Gastroesophageal sphincter (tissue), 4 donors: ENCODE measurements around the gene UBE2Q1. TPM values are rescaled to one million over a fixed set of nuclear protein-coding genes. Genes with fewer than 3 reads are reported as not detected.

Experiments
- ATAC-seq: fragments of 150-250 bp; one replicate; pipeline ENCODE4 v1.9.1; 2016; ENCODE audit warnings: mild to moderate bottlenecking, moderate library complexity
- H3K27ac ChIP-seq, 4 donors: fragments of 200-600 bp; sonication (generic) in 3 of 4; 1 replicate in 3 of 4; 2 replicates in 1 of 4; pipeline ENCODE4 v1.5.1; 2016 to 2019
- H3K27me3 ChIP-seq: fragments of 200-600 bp; sonication (generic); one replicate; pipeline ENCODE4 v1.5.1; 2019
- H3K36me3 ChIP-seq, 2 donors: fragments of 200-600 bp; sonication (generic); one replicate each; pipeline ENCODE4 v1.5.1; 2019; ENCODE audit warnings: control low read depth in 1 of 2
- H3K4me1 ChIP-seq, 3 donors: fragments of 200-600 bp; sonication (generic); 1 replicate in 2 of 3; 2 replicates in 1 of 3; pipeline ENCODE4 v1.5.1; 2016 to 2019; ENCODE audit warnings: control low read depth in 2 of 3
- H3K4me3 ChIP-seq, 2 donors: fragments of 200-600 bp; sonication (generic); one replicate each; pipeline ENCODE4 v1.5.1; 2019; ENCODE audit warnings: mild to moderate bottlenecking in 1 of 2, moderate library complexity in 1 of 2
- H3K9me3 ChIP-seq, 3 donors: fragments of 200-600 bp; sonication (generic); one replicate each; pipeline ENCODE4 v1.5.1; 2017 to 2019; ENCODE audit warnings: control low read depth in 2 of 3
- EP300 ChIP-seq: sonication (generic); formaldehyde crosslinking; IDR thresholded peaks from one replicate; pipeline ENCODE4 v1.6.1; 2017; ENCODE audit warnings: antibody characterized with exemption, mild to moderate bottlenecking
- POLR2A ChIP-seq, 2 donors: fragments of 450-650 bp; IDR thresholded peaks; one replicate each; pipeline ENCODE4 v1.6.1; 2017; ENCODE audit warnings: antibody characterized with exemption in 2 of 2, mild to moderate bottlenecking in 2 of 2, moderate library complexity in 1 of 2
- POLR2AphosphoS5 ChIP-seq: sonication (generic); formaldehyde crosslinking; IDR thresholded peaks from one replicate; pipeline ENCODE4 v1.6.1; 2017; ENCODE audit warnings: antibody characterized with exemption
- WGBS, 2 donors: methylation state at CpG; one replicate each; pipeline ENCODE4 v1.1.5; 2018; ENCODE audit warnings: low coverage in 1 of 2; 5-methylcytosine and 5-hydroxymethylcytosine counted together
- total RNA-seq, 4 donors: library from RNA; depleted of rRNA; stranded (reverse); fragments of >200 nt; gene quantifications; one replicate each; pipeline ENCODE4 v1.1.0, GENCODE V29; 2016
- TF ChIP-seq, protein P1 (sequence below), 4 experiments: fragments of 200-600 bp in 2 of 4; fragments of 450-650 bp in 2 of 4; sonication (generic) in 1 of 4; IDR thresholded peaks; one replicate each; pipeline ENCODE4 v1.5.1; 2017 to 2019; ENCODE audit warnings: antibody characterized with exemption in 4 of 4, mild to moderate bottlenecking in 2 of 4, moderate library complexity in 2 of 4

Gene UBE2Q1
- total RNA-seq, 4 donors from 2014 or later: 27.4 to 39.7 (median 32.2) TPM

DNA sequence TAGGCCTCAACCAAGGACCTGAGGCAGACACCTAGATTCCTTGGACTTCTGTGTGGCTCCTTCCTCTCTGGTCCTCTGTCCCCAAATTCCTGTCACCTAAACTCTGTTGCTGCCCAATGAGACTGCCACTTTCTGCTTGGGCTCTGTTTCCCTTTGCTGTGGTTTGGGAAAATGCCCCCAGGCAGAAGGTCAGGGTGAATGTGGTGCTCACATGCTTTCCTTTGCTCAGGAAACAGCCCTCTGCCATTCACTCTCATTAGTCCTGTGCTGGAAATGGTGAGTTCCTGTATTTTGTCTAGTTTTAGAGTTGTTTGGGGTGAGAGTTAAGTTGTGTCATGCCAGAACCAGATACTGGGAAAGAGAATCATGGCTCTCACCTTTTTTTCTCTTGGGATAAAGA lies 33.6 kb downstream of the UBE2Q1 start:
- H3K9me3 ChIP-seq: no peaks in the 10 kb centered on the region
- no peak overlapping the region for H3K27ac ChIP-seq
- H3K4me1 ChIP-seq: no peaks in the 10 kb centered on the region
- no peak for ATAC-seq
- TF ChIP-seq EP300 (no peak), POLR2AphosphoS5 (no peak), POLR2A (IDR thresholded peaks at IDR 0.05) (no peak)
- TF ChIP-seq, protein P1, sequence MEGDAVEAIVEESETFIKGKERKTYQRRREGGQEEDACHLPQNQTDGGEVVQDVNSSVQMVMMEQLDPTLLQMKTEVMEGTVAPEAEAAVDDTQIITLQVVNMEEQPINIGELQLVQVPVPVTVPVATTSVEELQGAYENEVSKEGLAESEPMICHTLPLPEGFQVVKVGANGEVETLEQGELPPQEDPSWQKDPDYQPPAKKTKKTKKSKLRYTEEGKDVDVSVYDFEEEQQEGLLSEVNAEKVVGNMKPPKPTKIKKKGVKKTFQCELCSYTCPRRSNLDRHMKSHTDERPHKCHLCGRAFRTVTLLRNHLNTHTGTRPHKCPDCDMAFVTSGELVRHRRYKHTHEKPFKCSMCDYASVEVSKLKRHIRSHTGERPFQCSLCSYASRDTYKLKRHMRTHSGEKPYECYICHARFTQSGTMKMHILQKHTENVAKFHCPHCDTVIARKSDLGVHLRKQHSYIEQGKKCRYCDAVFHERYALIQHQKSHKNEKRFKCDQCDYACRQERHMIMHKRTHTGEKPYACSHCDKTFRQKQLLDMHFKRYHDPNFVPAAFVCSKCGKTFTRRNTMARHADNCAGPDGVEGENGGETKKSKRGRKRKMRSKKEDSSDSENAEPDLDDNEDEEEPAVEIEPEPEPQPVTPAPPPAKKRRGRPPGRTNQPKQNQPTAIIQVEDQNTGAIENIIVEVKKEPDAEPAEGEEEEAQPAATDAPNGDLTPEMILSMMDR (IDR thresholded peaks at IDR 0.05): no peak
- H3K27me3 ChIP-seq: no peaks in the 10 kb centered on the region
- no peaks in the 10 kb centered on the region for H3K36me3 ChIP-seq
- no peak overlapping the region for H3K4me3 ChIP-seq

DNA sequence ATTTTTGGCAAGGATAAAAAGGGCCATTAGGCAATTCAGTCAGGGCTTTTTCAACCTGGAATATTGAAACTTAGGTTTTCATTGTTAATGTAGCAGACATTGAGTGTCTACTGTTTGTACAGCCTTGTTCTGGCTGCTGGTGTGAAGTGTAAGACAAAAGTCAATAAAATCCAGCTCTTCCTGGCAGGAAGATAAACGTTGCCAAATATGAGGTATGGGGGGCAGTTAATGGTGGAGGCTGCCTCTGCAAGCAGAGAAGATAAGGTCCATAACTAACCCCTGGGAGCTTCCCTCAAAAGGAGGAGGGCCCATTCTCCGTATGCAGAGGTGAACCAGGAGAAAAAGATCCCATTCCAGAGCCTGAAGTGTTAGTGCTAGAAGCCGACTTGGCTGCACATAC lies 36.8 kb downstream of the UBE2Q1 start:
- Histone ChIP-seq H3K9me3 (no peaks in the 10 kb centered on the region), H3K4me1 (no peaks in the 10 kb centered on the region), H3K27me3 (peaks cover 3% of the 10 kb centered on the region), H3K36me3 (no peaks in the 10 kb centered on the region), H3K4me3 (no peak overlapping the region), H3K27ac (no peak overlapping the region)
- WGBS, 2 donors: 41 to 67% methylated on average over 3 of the region's 3 CpGs
- no peak for ATAC-seq
- TF ChIP-seq, protein P1 (IDR thresholded peaks at IDR 0.05): no peak
- TF ChIP-seq POLR2AphosphoS5 (no peak), POLR2A (IDR thresholded peaks at IDR 0.05) (no peak), EP300 (no peak)

DNA sequence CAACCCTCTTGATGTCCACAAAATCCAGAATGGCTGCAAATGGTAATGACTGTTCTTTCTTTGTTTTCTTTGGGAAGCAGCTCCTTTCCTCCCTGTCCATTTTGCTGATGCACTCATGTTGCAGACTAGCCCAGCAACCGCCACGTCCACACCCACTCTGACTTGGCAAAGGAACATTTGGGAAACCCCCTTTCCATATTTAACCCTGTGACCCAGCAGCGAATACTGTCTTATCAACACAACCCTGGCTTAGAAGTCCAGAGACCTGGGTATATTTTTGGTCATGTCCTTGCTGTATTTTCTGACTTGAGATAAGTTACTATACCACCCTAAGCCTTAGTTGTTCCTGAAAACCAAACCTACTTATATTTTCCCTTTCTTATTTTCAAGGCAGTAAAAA lies 38.1 kb downstream of the UBE2Q1 start:
- peaks cover 3% of the 10 kb centered on the region for H3K27me3 ChIP-seq
- no peaks in the 10 kb centered on the region for H3K9me3 ChIP-seq
- H3K36me3 ChIP-seq: no peaks in the 10 kb centered on the region
- H3K4me1 ChIP-seq: no peaks in the 10 kb centered on the region
- TF ChIP-seq EP300 (no peak), POLR2A (IDR thresholded peaks at IDR 0.05) (no peak), POLR2AphosphoS5 (no peak)
- TF ChIP-seq, protein P1 (IDR thresholded peaks at IDR 0.05): no peak
- ATAC-seq: no peak
- peak overlapping the region in 1 of 4 donors; percentile 26 for H3K27ac ChIP-seq
- H3K4me3 ChIP-seq: no peak overlapping the region
- 23 to 37% methylated on average over 2 to 3 of the region's 3 CpGs for WGBS, 2 donors

DNA sequence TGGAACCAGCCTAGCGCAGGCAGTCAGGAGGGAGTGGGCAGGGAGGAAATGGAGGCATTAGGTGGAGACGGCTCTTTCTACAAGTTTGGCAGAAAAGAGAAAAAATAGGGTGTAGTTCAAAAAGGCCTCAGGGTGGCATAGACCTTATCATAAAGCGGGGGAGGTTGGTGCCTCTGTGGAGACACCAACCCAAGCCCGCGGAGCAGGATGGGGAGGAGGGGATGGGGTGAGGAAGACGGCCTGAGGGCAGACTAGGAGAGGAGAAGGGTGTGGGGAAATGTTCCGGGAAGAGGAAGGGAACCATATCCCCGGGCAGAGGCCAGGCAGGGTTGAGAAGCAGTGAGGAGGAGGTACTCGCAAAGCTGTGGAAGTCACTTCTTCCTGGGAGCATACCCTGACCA lies 38.9 kb downstream of the UBE2Q1 start:
- no peak for TF ChIP-seq EP300
- no peak for TF ChIP-seq POLR2A (IDR thresholded peaks at IDR 0.05)
- TF ChIP-seq, protein P1 (IDR thresholded peaks at IDR 0.05): no peak
- TF ChIP-seq POLR2AphosphoS5: no peak
- peaks cover 7% of the 10 kb centered on the region for H3K27me3 ChIP-seq
- peak overlapping the region in 1 of 4 donors; percentile 26 for H3K27ac ChIP-seq
- H3K4me3 ChIP-seq: no peak overlapping the region
- no peaks in the 10 kb centered on the region for H3K4me1 ChIP-seq
- 62 to 66% methylated on average over 9 of the region's 9 CpGs for WGBS, 2 donors
- no peak for ATAC-seq
- no peaks in the 10 kb centered on the region for H3K36me3 ChIP-seq
- H3K9me3 ChIP-seq: no peaks in the 10 kb centered on the region

DNA sequence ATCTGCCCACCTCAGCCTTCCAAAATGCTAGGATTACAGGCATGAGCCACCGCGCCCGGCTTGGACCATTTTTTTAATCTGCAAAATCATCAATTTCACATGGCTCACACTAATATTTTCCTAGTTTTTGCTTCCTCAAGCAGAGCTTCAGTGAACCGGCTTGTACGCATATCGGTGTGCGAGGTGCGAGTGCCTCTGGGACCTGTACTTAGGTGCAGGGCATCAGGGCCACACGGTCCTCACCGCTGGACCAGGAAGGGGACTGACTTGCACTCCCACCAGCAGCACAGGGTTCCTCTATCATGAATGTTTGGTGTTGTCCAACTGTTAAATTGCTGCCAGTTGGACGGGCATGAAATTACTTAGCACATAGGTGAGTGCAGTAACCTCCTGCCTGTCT lies 40.8 kb downstream of the UBE2Q1 start:
- 97 to 100% methylated on average over 3 to 6 of the region's 11 CpGs for WGBS, 2 donors
- Histone ChIP-seq H3K36me3 (no peaks in the 10 kb centered on the region), H3K27me3 (peaks cover 13% of the 10 kb centered on the region), H3K4me3 (no peak overlapping the region), H3K4me1 (no peaks in the 10 kb centered on the region), H3K27ac (no peak overlapping the region), H3K9me3 (no peaks in the 10 kb centered on the region)
- TF ChIP-seq EP300: no peak
- no peak for TF ChIP-seq POLR2A (IDR thresholded peaks at IDR 0.05)
- no peak for TF ChIP-seq POLR2AphosphoS5
- TF ChIP-seq, protein P1 (IDR thresholded peaks at IDR 0.05): no peak
- ATAC-seq: no peak
